WTC11 (cell line): ENCODE results near the gene ATF1.

Experiments used
- ZNF317 ChIP-seq: sonication (generic); formaldehyde crosslinking; IDR thresholded peaks from 2 replicates; pipeline ENCODE4 v1.8.1; 2023; ENCODE audit warnings: low read depth, mild to moderate bottlenecking, moderate library complexity, missing genetic modification reagents, borderline replicate concordance
- TF ChIP-seq, protein P1 (sequence below): sonication (generic); formaldehyde crosslinking; IDR thresholded peaks from 2 replicates; pipeline ENCODE4 v1.8.1; 2023; ENCODE audit warnings: mild to moderate bottlenecking, missing genetic modification reagents, moderate library complexity
- TF ChIP-seq, protein P2 (sequence below): fragments of 200-600 bp; IDR thresholded peaks from 2 replicates; pipeline ENCODE4 v1.8.0; 2022; ENCODE audit warnings: antibody characterized with exemption
- TF ChIP-seq, protein P3 (sequence below): sonication (generic); formaldehyde crosslinking; IDR thresholded peaks from 2 replicates; pipeline ENCODE4 v1.8.1; 2022; ENCODE audit warnings: low read depth, missing genetic modification reagents, borderline replicate concordance

DNA sequence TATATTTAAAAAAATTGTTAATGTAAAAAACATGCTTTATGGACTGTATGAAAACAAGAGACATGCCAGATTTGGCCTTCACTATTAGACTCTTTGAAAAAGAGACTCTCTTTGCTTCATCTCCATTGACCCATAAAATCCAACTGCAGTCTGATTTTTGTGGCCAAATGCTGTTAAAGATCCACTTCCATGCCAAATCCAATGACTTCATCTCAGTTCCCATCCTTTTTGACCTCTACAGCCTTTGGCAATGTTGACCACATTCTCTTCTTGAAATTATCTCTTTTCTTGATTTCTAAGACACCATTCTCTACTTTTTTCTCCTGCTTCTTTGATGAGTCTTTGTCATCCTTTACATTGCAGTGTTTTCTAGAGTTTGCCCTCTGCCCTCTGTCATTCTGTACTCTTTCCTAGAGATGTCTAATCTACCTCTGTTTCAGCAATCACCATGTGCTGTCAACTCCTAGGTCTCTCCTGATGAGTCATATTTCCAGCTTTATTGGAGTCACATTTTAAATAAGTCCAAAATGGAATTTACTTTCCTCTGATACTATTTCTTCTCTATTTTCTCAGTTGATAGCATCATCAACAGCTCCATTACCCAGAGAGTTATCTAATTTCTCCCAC, 81.2 kb downstream of the ATF1 start:
- TF ChIP-seq, protein P1, sequence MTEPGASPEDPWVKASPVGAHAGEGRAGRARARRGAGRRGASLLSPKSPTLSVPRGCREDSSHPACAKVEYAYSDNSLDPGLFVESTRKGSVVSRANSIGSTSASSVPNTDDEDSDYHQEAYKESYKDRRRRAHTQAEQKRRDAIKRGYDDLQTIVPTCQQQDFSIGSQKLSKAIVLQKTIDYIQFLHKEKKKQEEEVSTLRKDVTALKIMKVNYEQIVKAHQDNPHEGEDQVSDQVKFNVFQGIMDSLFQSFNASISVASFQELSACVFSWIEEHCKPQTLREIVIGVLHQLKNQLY (CRISPR knock-in tag) = no peak
- TF ChIP-seq, protein P2, sequence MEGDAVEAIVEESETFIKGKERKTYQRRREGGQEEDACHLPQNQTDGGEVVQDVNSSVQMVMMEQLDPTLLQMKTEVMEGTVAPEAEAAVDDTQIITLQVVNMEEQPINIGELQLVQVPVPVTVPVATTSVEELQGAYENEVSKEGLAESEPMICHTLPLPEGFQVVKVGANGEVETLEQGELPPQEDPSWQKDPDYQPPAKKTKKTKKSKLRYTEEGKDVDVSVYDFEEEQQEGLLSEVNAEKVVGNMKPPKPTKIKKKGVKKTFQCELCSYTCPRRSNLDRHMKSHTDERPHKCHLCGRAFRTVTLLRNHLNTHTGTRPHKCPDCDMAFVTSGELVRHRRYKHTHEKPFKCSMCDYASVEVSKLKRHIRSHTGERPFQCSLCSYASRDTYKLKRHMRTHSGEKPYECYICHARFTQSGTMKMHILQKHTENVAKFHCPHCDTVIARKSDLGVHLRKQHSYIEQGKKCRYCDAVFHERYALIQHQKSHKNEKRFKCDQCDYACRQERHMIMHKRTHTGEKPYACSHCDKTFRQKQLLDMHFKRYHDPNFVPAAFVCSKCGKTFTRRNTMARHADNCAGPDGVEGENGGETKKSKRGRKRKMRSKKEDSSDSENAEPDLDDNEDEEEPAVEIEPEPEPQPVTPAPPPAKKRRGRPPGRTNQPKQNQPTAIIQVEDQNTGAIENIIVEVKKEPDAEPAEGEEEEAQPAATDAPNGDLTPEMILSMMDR = no peak
- TF ChIP-seq, protein P3, sequence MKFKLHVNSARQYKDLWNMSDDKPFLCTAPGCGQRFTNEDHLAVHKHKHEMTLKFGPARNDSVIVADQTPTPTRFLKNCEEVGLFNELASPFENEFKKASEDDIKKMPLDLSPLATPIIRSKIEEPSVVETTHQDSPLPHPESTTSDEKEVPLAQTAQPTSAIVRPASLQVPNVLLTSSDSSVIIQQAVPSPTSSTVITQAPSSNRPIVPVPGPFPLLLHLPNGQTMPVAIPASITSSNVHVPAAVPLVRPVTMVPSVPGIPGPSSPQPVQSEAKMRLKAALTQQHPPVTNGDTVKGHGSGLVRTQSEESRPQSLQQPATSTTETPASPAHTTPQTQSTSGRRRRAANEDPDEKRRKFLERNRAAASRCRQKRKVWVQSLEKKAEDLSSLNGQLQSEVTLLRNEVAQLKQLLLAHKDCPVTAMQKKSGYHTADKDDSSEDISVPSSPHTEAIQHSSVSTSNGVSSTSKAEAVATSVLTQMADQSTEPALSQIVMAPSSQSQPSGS (CRISPR knock-in tag) = no peak
- no peak for TF ChIP-seq ZNF317 (CRISPR knock-in tag)
